Measurements from ENCODE around the gene ZNF521.

ZNF521 gene

DNA sequence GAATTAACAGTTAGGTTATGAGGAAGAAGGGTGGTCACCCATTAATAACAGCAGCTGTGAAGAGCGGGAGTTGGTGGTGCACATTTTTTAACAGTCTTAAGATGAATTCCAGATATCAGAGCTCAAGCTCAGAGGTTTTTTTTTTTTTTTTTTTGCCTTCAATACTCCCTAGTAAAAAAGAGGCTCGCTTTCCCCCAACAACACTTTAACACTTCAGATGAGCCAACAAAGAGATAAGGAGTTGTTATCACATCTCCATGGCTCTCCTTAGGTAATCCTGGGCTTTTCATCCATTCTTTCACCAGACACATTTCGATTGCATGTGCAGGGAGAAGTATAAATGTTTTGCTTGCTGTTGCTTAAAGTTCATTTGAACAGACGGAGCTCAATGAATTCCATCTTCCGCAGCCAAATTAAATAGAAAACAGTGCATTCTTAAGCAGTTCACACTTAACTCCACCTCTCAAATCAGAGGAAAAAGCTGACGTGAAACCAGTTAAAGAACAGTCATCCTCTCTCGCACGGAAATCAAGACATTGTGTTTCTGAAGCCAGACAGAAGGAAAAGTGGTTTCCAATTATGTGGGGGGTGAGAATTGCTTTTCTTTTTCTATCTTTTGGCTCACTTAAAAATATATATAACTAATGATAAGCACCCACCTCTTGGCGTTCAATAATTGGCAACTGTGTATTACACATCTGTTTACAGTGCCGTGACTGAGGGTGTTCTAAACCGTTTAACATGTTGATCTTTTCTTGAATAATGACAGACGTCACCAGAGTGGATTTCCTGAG lies 118.2 kb downstream of the ZNF521 start:
- H3K4me3 ChIP-seq (ENCODE audit: low read depth in 1 of 2, low read length in 1 of 2): no peak overlapping the region
- H3K27ac ChIP-seq: no peak overlapping the region
- no peaks in the 10 kb centered on the region for H3K4me1 ChIP-seq (ENCODE audit: control insufficient read depth in 1 of 2, insufficient read depth in 1 of 2, low read depth in 1 of 2, low read length in 1 of 2)
- H3K27me3 ChIP-seq: no peaks in the 10 kb centered on the region
- H3K36me3 ChIP-seq: no peaks in the 10 kb centered on the region
- H3K9me3 ChIP-seq: no peaks in the 10 kb centered on the region
- TF ChIP-seq, protein P1, sequence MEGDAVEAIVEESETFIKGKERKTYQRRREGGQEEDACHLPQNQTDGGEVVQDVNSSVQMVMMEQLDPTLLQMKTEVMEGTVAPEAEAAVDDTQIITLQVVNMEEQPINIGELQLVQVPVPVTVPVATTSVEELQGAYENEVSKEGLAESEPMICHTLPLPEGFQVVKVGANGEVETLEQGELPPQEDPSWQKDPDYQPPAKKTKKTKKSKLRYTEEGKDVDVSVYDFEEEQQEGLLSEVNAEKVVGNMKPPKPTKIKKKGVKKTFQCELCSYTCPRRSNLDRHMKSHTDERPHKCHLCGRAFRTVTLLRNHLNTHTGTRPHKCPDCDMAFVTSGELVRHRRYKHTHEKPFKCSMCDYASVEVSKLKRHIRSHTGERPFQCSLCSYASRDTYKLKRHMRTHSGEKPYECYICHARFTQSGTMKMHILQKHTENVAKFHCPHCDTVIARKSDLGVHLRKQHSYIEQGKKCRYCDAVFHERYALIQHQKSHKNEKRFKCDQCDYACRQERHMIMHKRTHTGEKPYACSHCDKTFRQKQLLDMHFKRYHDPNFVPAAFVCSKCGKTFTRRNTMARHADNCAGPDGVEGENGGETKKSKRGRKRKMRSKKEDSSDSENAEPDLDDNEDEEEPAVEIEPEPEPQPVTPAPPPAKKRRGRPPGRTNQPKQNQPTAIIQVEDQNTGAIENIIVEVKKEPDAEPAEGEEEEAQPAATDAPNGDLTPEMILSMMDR (IDR thresholded peaks at IDR 0.05): no peak

DNA sequence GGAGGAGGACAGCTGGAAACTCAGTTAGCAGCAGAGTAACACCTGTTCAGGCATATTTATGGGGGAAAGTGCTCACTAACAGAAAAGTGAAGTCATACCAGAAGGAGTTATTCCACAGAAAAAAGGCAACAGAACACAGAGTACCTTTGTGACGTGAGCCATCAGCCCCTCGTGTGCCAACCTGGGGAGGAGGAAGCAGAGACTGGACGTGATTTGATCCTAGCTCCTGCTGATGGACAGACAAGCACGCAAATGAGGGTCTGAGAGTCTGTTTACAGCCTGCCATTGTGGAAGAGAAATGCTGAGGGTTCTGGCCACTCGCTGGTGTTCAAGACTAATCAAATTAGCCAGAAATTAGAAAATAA lies 120.7 kb downstream of the ZNF521 start:
- TF ChIP-seq, protein P1 (IDR thresholded peaks at IDR 0.05): no peak
- H3K4me3 ChIP-seq (ENCODE audit: low read depth in 1 of 2, low read length in 1 of 2): no peak overlapping the region

DNA sequence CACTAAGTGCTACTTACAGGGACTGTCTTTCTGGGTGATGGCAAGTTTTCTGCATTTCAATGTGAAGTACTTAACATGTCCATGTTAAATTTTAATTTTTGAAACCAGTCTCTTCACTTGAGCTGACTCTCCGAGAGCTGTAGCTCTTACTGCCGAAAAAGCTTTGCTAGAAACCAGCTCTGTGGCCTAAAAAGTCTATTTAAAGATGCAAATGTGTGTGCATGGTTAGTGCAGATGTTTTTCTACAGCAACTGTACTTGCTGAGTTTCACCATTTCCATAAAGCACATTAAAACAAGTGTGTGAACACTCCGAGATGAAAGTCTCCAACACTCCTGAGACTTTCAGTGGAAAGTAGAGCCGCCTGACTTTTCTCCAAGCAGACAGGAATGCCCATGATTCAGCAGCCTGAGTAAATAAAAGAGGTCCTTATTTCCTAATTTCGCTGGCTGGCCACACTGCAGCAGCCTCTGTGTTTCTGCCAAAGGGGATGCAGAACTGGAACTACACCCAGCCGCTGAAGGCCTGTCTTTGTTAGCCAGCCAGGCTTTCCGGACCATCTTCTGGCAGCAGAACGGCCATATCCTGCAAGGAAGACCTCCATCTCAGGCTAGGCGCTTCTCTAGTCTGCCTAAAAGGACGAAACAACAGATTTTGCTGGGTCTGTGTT lies 121.2 kb downstream of the ZNF521 start:
- Histone ChIP-seq H3K36me3 (no peaks in the 10 kb centered on the region), H3K4me1 (ENCODE audit: control insufficient read depth in 1 of 2, insufficient read depth in 1 of 2, low read depth in 1 of 2, low read length in 1 of 2) (no peaks in the 10 kb centered on the region), H3K27me3 (no peaks in the 10 kb centered on the region), H3K9me3 (no peaks in the 10 kb centered on the region), H3K4me3 (ENCODE audit: low read depth in 1 of 2, low read length in 1 of 2) (no peak overlapping the region), H3K27ac (no peak overlapping the region)
- TF ChIP-seq, protein P1 (IDR thresholded peaks at IDR 0.05): no peak

More for the DNA sequence above, 120.7 kb downstream of the ZNF521 start:
- Histone ChIP-seq H3K4me1 (ENCODE audit: control insufficient read depth in 1 of 2, insufficient read depth in 1 of 2, low read depth in 1 of 2, low read length in 1 of 2) (no peaks in the 10 kb centered on the region), H3K27me3 (no peaks in the 10 kb centered on the region), H3K27ac (no peak overlapping the region), H3K36me3 (no peaks in the 10 kb centered on the region), H3K9me3 (no peaks in the 10 kb centered on the region)

DNA sequence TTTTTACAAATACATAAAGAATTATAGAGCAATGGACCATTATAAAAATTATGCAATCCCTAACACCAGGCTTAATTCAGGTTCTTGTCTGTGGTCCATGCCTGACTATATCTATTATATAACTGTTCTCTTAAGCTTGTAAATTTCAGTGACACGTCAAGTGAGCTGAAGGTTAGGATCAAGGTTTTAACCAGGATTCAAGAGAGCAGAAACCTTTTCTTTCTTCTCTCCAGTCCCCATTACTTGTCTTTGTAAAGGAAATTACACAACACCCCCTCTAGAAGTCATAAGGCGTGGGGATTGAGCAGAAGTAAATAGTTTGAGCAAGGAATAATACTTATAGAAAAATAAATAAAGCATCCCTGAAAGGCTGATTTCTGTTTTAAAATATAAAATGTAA lies 122.0 kb downstream of the ZNF521 start:
- TF ChIP-seq, protein P1 (IDR thresholded peaks at IDR 0.05): no peak
- no peaks in the 10 kb centered on the region for H3K36me3 ChIP-seq
- H3K4me3 ChIP-seq (ENCODE audit: low read depth in 1 of 2, low read length in 1 of 2): no peak overlapping the region
- H3K4me1 ChIP-seq (ENCODE audit: control insufficient read depth in 1 of 2, insufficient read depth in 1 of 2, low read depth in 1 of 2, low read length in 1 of 2): no peaks in the 10 kb centered on the region
- H3K27me3 ChIP-seq: no peaks in the 10 kb centered on the region
- H3K9me3 ChIP-seq: no peaks in the 10 kb centered on the region
- H3K27ac ChIP-seq: no peak overlapping the region

DNA sequence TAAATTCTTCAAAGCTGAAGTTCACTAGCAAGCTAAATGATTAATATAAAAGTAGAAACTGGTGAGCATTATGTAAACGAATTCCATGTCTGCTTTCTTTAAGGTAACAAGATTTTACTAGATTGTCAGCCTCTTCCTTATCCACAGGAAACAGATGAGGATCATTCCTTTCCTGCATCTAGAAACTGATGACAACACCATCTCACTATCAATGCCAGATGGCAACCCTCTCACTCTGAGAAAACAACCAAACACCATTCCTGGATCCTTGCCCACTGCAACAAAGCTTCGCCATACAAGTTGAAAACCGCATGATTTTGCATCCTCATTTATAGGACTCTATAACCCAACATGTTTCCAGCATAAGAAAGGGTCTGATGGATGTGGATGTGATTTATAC lies 122.9 kb downstream of the ZNF521 start:
- no peaks in the 10 kb centered on the region for H3K4me1 ChIP-seq (ENCODE audit: control insufficient read depth in 1 of 2, insufficient read depth in 1 of 2, low read depth in 1 of 2, low read length in 1 of 2)

More for the DNA sequence above, 122.9 kb downstream of the ZNF521 start:
- H3K36me3 ChIP-seq: no peaks in the 10 kb centered on the region
- no peaks in the 10 kb centered on the region for H3K27me3 ChIP-seq
- H3K9me3 ChIP-seq: no peaks in the 10 kb centered on the region
- TF ChIP-seq, protein P1 (IDR thresholded peaks at IDR 0.05): no peak
- no peak overlapping the region for H3K27ac ChIP-seq
- H3K4me3 ChIP-seq (ENCODE audit: low read depth in 1 of 2, low read length in 1 of 2): no peak overlapping the region

Measured in neutrophil (primary cell).